NB4 (cell line): ENCODE measurements around the gene MYO7B.

Source experiments
- MAX ChIP-seq: IDR thresholded peaks from 2 replicates; pipeline ENCODE4 v1.6.1; 2011; ENCODE audit warnings: low read depth, low read length
- MYC ChIP-seq: IDR thresholded peaks from 2 replicates; pipeline ENCODE4 v1.6.1; 2011; ENCODE audit warnings: low read depth, low read length
- POLR2A ChIP-seq: IDR thresholded peaks from 2 replicates; pipeline ENCODE4 v1.6.1; 2011; ENCODE audit warnings: mild to moderate bottlenecking; ENCODE audit not compliant: insufficient read length; ENCODE audit errors: extremely low read depth
- TF ChIP-seq, protein P1 (sequence below): IDR thresholded peaks from one replicate; pipeline ENCODE4 v1.5.1; 2012; ENCODE audit warnings: low read depth, low read length

GRCh38 chr2:127510073-127510472, 25.4 kb upstream of the MYO7B start:
- TF ChIP-seq POLR2A (no peak), MYC (no peak), MAX (no peak)
- TF ChIP-seq, protein P1, sequence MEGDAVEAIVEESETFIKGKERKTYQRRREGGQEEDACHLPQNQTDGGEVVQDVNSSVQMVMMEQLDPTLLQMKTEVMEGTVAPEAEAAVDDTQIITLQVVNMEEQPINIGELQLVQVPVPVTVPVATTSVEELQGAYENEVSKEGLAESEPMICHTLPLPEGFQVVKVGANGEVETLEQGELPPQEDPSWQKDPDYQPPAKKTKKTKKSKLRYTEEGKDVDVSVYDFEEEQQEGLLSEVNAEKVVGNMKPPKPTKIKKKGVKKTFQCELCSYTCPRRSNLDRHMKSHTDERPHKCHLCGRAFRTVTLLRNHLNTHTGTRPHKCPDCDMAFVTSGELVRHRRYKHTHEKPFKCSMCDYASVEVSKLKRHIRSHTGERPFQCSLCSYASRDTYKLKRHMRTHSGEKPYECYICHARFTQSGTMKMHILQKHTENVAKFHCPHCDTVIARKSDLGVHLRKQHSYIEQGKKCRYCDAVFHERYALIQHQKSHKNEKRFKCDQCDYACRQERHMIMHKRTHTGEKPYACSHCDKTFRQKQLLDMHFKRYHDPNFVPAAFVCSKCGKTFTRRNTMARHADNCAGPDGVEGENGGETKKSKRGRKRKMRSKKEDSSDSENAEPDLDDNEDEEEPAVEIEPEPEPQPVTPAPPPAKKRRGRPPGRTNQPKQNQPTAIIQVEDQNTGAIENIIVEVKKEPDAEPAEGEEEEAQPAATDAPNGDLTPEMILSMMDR = no peak
